ENCODE measurements around the gene CDC42BPG.

The CDC42BPG gene, protein sequence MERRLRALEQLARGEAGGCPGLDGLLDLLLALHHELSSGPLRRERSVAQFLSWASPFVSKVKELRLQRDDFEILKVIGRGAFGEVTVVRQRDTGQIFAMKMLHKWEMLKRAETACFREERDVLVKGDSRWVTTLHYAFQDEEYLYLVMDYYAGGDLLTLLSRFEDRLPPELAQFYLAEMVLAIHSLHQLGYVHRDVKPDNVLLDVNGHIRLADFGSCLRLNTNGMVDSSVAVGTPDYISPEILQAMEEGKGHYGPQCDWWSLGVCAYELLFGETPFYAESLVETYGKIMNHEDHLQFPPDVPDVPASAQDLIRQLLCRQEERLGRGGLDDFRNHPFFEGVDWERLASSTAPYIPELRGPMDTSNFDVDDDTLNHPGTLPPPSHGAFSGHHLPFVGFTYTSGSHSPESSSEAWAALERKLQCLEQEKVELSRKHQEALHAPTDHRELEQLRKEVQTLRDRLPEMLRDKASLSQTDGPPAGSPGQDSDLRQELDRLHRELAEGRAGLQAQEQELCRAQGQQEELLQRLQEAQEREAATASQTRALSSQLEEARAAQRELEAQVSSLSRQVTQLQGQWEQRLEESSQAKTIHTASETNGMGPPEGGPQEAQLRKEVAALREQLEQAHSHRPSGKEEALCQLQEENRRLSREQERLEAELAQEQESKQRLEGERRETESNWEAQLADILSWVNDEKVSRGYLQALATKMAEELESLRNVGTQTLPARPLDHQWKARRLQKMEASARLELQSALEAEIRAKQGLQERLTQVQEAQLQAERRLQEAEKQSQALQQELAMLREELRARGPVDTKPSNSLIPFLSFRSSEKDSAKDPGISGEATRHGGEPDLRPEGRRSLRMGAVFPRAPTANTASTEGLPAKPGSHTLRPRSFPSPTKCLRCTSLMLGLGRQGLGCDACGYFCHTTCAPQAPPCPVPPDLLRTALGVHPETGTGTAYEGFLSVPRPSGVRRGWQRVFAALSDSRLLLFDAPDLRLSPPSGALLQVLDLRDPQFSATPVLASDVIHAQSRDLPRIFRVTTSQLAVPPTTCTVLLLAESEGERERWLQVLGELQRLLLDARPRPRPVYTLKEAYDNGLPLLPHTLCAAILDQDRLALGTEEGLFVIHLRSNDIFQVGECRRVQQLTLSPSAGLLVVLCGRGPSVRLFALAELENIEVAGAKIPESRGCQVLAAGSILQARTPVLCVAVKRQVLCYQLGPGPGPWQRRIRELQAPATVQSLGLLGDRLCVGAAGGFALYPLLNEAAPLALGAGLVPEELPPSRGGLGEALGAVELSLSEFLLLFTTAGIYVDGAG (N-terminal part only)

GRCh38 chr11:64844330-64845128, at the start of gene CDC42BPG:
Gene CDC42BPG, minus strand, starts transcription at chr11:64844653. Its CDS starts 84 bp downstream, at chr11:64844569.
- DNase-seq (ENCODE audit: low read depth), result peak; percentile 92
- TF ChIP-seq CTCF (IDR thresholded peaks at IDR 0.05; ENCODE audit: insufficient read depth, low read depth, low read length, missing control alignments), result peak; percentile 48
- peak within 1 kb of the TSS; percentile 82 for H3K4me3 ChIP-seq (ENCODE audit: low read length)

DNA sequence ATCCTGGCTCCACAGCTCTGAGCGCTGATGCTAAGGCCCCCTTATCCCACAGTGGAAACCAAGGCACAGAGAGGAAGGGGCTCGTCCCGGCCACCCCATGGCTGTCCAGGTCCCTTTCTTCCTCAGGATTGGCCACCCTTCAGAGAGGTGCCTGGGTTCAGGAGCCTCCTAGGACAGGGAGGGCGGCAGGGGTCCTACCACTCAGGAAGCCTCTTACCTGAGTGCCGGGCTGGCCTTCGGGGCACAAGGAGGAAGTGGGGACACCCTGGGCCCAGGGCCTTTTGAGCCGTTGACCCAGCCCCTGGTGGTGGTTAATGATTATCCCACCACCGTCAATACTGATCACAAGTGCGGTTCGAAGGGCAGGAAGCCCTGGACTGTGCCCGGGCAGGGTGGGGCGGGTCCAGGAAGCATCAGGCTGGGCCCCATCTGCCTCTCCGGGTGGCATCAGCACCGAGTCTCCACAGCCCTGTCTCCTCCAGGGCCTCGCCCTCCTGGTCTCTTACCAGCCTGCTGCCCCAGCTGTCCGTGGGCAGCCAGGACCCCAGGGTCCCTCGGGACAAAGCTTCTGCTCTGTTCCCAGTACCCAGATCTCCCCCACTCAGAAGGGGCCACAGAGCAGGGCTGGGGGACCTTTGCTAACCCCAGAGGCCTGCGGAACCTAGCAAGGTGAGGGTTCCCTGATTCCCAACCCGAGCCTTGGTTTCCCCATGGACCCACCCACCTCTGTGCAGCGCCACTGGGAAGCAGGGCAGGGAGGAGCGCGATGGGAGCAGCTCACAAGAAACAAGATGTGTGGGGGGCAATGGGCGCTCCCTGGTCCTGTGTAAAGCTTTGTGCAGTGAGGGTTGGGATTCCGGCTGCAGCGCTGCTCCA, 49.0 kb upstream of the CDC42BPG start:
- no peak for TF ChIP-seq CTCF (IDR thresholded peaks at IDR 0.05; ENCODE audit: insufficient read depth, low read depth, low read length, missing control alignments)
- no peak overlapping the region for H3K4me3 ChIP-seq (ENCODE audit: low read length)
- no peak for DNase-seq (ENCODE audit: low read depth)

DNA sequence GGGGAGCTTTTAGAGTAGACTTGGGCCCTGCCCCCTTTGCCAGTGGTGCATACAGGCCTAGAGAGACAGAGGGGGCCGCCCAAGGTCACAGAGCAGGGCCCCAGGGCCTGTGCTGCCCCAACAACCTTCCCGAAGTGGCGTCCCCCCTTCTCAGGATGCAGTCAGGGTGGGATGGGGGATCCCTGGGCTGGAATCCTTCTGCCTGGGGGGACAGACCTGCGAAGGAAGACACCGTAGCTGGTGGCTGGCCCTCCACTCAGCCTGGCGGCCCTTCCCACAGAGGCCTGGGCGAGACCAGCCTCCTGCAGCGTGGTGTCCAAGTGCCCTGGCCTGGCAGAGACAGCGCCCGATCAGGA, 48.4 kb upstream of the CDC42BPG start:
- no peak overlapping the region for H3K4me3 ChIP-seq (ENCODE audit: low read length)
- no peak for DNase-seq (ENCODE audit: low read depth)
- no peak for TF ChIP-seq CTCF (IDR thresholded peaks at IDR 0.05; ENCODE audit: insufficient read depth, low read depth, low read length, missing control alignments)

DNA sequence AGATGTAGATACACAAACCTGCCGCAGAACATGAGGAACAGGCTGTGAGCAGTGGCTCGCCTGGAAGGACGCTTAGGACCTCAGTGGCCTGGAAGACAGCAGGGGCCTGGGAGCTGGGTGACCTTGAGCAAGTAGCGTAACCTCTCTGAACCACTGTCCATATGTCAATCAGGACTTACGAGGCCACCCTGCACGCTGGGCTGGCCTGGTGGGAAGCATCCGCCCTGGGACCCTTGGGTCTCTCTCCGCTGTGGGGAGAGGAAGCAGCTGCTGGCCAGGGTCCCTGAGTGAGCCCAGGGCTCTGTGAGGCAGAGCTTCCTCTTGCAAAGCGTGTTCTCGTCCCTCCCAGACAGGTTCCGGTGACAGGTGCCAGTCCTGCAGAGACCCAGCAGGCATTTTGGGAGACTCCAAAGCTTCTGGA, 48.0 kb upstream of the CDC42BPG start:
- H3K4me3 ChIP-seq (ENCODE audit: low read length), result no peak overlapping the region
- no peak for TF ChIP-seq CTCF (IDR thresholded peaks at IDR 0.05; ENCODE audit: insufficient read depth, low read depth, low read length, missing control alignments)
- DNase-seq (ENCODE audit: low read depth), result no peak

GRCh38 chr11:64891880-64892279, 47.4 kb upstream of the CDC42BPG start:
- H3K4me3 ChIP-seq (ENCODE audit: low read length), result no peak overlapping the region
- TF ChIP-seq CTCF (IDR thresholded peaks at IDR 0.05; ENCODE audit: insufficient read depth, low read depth, low read length, missing control alignments), result no peak
- no peak for DNase-seq (ENCODE audit: low read depth)

Measured in epithelial cell of esophagus (primary cell).